RPMI7951 (cell line): ENCODE results near the gene LPIN2. TPM values are rescaled to one million over a fixed set of nuclear protein-coding genes. Genes with fewer than 3 reads are reported as not detected.

Experiments
- DNase-seq: peaks from one replicate; pipeline ENCODE4 v3.0.0-alpha.2; 2012; ENCODE audit warnings: low read depth
- total RNA-seq: library from RNA; depleted of rRNA; stranded (reverse); fragments of >200 nt; shearing (Covaris generic); gene quantifications from 2 replicates; pipeline ENCODE4 v1.2.3, GENCODE V29; 2014

LPIN2 gene
- total RNA-seq, 1 experiment from 2014 or later: 11.4 TPM

GRCh38 chr18:2982452-2983269, 30.3 kb downstream of the LPIN2 start:
- peak; percentile 8 for DNase-seq

- no peak for DNase-seq
These were observed 30.9 kb downstream of the LPIN2 start for GRCh38 chr18:2982022-2982421.

- DNase-seq: peak; percentile 60
These were observed 31.7 kb downstream of the LPIN2 start for GRCh38 chr18:2981212-2981728.

GRCh38 chr18:2979871-2980790, 32.8 kb downstream of the LPIN2 start:
- no peak for DNase-seq

- DNase-seq: peak; percentile 36
These were observed 33.8 kb downstream of the LPIN2 start for GRCh38 chr18:2979129-2979528.

- peak; percentile 80 for DNase-seq
These were observed 34.3 kb downstream of the LPIN2 start for GRCh38 chr18:2978661-2979106.

GRCh38 chr18:2978208-2978607, 34.7 kb downstream of the LPIN2 start:
- peak; percentile 55 for DNase-seq

- DNase-seq: no peak
These were observed 36.5 kb downstream of the LPIN2 start for GRCh38 chr18:2976218-2977132.

GRCh38 chr18:2974731-2975130, 38.2 kb downstream of the LPIN2 start:
- no peak for DNase-seq

GRCh38 chr18:2971741-2972552, 41.0 kb downstream of the LPIN2 start:
- peak; percentile 35 for DNase-seq

- no peak for DNase-seq
These were observed 41.9 kb downstream of the LPIN2 start for GRCh38 chr18:2970772-2971659.

- no peak for DNase-seq
These were observed 42.6 kb downstream of the LPIN2 start for GRCh38 chr18:2970344-2970743.

- no peak for DNase-seq
These were observed 43.2 kb downstream of the LPIN2 start for GRCh38 chr18:2969695-2970094.

GRCh38 chr18:2968606-2969005, 44.3 kb downstream of the LPIN2 start:
- DNase-seq: no peak

- no peak for DNase-seq
These were observed 45.1 kb downstream of the LPIN2 start for GRCh38 chr18:2967820-2968219.

- no peak for DNase-seq
These were observed 45.6 kb downstream of the LPIN2 start for GRCh38 chr18:2967357-2967756.

GRCh38 chr18:2966560-2966959, 46.4 kb downstream of the LPIN2 start:
- DNase-seq: no peak

GRCh38 chr18:2965797-2966196, 47.1 kb downstream of the LPIN2 start:
- no peak for DNase-seq

- DNase-seq: no peak
These were observed 48.5 kb downstream of the LPIN2 start for GRCh38 chr18:2964361-2965010.
